GM12878 (cell line): ENCODE results near the gene ZC3H12D. TPM values are rescaled to one million over a fixed set of nuclear protein-coding genes. Genes with fewer than 3 reads are reported as not detected.

Experiments
- ATAC-seq: fragments of 200-7000 bp; cut with Tn5 transposase; 3 replicates; pipeline ENCODE4 v1.9.1; 2020; ENCODE audit warnings: mild to moderate bottlenecking, moderate library complexity
- BruUV-seq: library from RNA; stranded (reverse); fragments of 400-500 nt; replicated peaks from 2 replicates; lab custom pipeline; 2021; lab: Mats Ljungman, UMichigan
- CTCF ChIA-PET: fragments of 300-600 bp; sonication (Branson Sonifier 250); formaldehyde crosslinking; extraction: SDS; loops from one replicate; lab custom pipeline; 2021; ENCODE audit warnings: inconsistent platforms; lab: Yijun Ruan, JAX
- POLR2A ChIA-PET: fragments of 350-600 bp; formaldehyde crosslinking; extraction: SDS; loops from one replicate; lab custom pipeline; 2021; ENCODE audit warnings: inconsistent platforms; lab: Charles Lee
- RAD21 ChIA-PET: fragments of 300-600 bp; sonication (Branson Sonifier 250); formaldehyde crosslinking; loops from one replicate; lab custom pipeline; 2023; ENCODE audit warnings: antibody characterized with exemption; ENCODE audit not compliant: unreplicated experiment; lab: Charles Lee
- SMC1A ChIA-PET: fragments of 300-600 bp; sonication (Branson Sonifier 250); formaldehyde crosslinking; loops from one replicate; lab custom pipeline; 2023; ENCODE audit not compliant: unreplicated experiment, uncharacterized antibody; lab: Charles Lee
- DNase-seq: peaks from one replicate; pipeline ENCODE4 v3.0.0-alpha.2; 2011; ENCODE audit warnings: low read depth, low spot score
- FAIRE-seq: peaks from 3 replicates; lab custom pipeline; 2011; peaks lifted over from hg19 to GRCh38; lab: Jason Lieb, UNC
- H2AFZ ChIP-seq: 2 replicates; pipeline ENCODE4 v1.6.0; 2011; ENCODE audit warnings: low read depth, low read length, control low read depth; ENCODE audit not compliant: control insufficient read depth
- H3K27ac ChIP-seq: 2 replicates; pipeline ENCODE4 v1.5.1; 2011; ENCODE audit warnings: control low read depth; ENCODE audit not compliant: control insufficient read depth, insufficient read depth
- H3K27me3 ChIP-seq, 2 experiments: replicated peaks in 1 of 2; 2 replicates each; pipeline versions ENCODE4 v1.6.0 to v1.6.1; 2011; ENCODE audit warnings: low read length in 1 of 2; ENCODE audit not compliant: control insufficient read depth in 2 of 2, insufficient read depth in 2 of 2
- H3K36me3 ChIP-seq, 2 experiments: 2 replicates each; pipeline ENCODE4 v1.5.1; 2011; ENCODE audit warnings: low read length in 1 of 2; ENCODE audit not compliant: control insufficient read depth in 2 of 2, insufficient read depth in 2 of 2
- H3K4me1 ChIP-seq: 2 replicates; pipeline ENCODE4 v1.6.1; 2011; ENCODE audit warnings: mild to moderate bottlenecking, low read length, moderate library complexity, mixed read lengths; ENCODE audit not compliant: control insufficient read depth, insufficient read depth
- H3K4me2 ChIP-seq: 2 replicates; pipeline ENCODE4 v1.6.0; 2011; ENCODE audit warnings: control low read depth; ENCODE audit not compliant: control insufficient read depth, insufficient read depth
- H3K4me3 ChIP-seq: fragments of 200-600 bp; sonication (generic); 2 replicates; pipeline ENCODE4 v1.5.1; 2016
- H3K79me2 ChIP-seq: 2 replicates; pipeline ENCODE4 v1.6.0; 2011; ENCODE audit warnings: low read length; ENCODE audit not compliant: control insufficient read depth, insufficient read depth
- H3K9ac ChIP-seq: 2 replicates; pipeline ENCODE4 v1.8.0; 2011; ENCODE audit warnings: low read length, control low read depth, mixed read lengths; ENCODE audit not compliant: control insufficient read depth, insufficient read depth
- H3K9me3 ChIP-seq: replicated peaks from 3 replicates; pipeline ENCODE4 v1.5.1; 2011; ENCODE audit warnings: mild to moderate bottlenecking, low read length; ENCODE audit not compliant: control insufficient read depth, insufficient read depth
- H4K20me1 ChIP-seq: 2 replicates; pipeline ENCODE4 v1.6.0; 2011; ENCODE audit not compliant: control insufficient read depth, insufficient read depth
- CREM ChIP-seq: IDR thresholded peaks from 2 replicates; pipeline ENCODE4 v1.6.1; 2014; ENCODE audit warnings: antibody characterized with exemption, low read depth
- MTA2 ChIP-seq: fragments of 450-650 bp; IDR thresholded peaks from 2 replicates; pipeline ENCODE4 v1.6.1; 2016; ENCODE audit warnings: low read depth, mild to moderate bottlenecking, moderate library complexity
- MYB ChIP-seq: fragments of 150-350 bp; IDR thresholded peaks from 2 replicates; pipeline ENCODE4 v1.6.1; 2014; ENCODE audit warnings: mild to moderate bottlenecking, low read depth, low read length, borderline replicate concordance
- MYC ChIP-seq: IDR thresholded peaks from 2 replicates; pipeline ENCODE4 v1.6.1; 2011; ENCODE audit warnings: mild to moderate bottlenecking, low read length, moderate library complexity, inconsistent platforms; ENCODE audit not compliant: insufficient read depth, insufficient replicate concordance, insufficient read length, severe bottlenecking
- SIX5 ChIP-seq: IDR thresholded peaks from 2 replicates; pipeline ENCODE4 v1.6.1; 2011; ENCODE audit warnings: mild to moderate bottlenecking, low read depth, low read length, moderate library complexity; ENCODE audit not compliant: severe bottlenecking
- ZSCAN29 ChIP-seq: fragments of 450-650 bp; IDR thresholded peaks from 2 replicates; pipeline ENCODE4 v1.6.1; 2017; ENCODE audit warnings: mild to moderate bottlenecking, moderate library complexity
- WGBS: methylation state at CpG from one replicate; pipeline ENCODE4 v1.1.6; 2016; ENCODE audit warnings: low lambda C conversion rate; ENCODE audit not compliant: insufficient replicate concordance, insufficient coverage; ENCODE audit errors: missing lambda C conversion rate; 5-methylcytosine and 5-hydroxymethylcytosine counted together
- in situ Hi-C: fragments of 300-500 bp; cut with MboI; formaldehyde crosslinking; loops from 9 replicates; pipeline ENCODE4 v1.14.3; 2018; ENCODE audit warnings: mixed read lengths
- intact Hi-C: fragments of 100-400 bp; cut with micrococcal nuclease; formaldehyde crosslinking; loops from one replicate; pipeline ENCODE4 v1.14.2; 2022; ENCODE audit not compliant: unreplicated experiment
- polyA plus RNA-seq, 11 experiments: library from polyadenylated mRNA; depleted of rRNA in 4 of 11; unstranded in 6 of 11; stranded (reverse) in 5 of 11; fragments of >200 nt; fragmentation: Nextera tagmentation in 4 of 11; fragmentation: Illumina TruSeq in 1 of 11; extraction: Ambion mirVana in 4 of 11; extraction: Trizol in 1 of 11; gene quantifications; 1 replicate in 1 of 11; 2 replicates in 10 of 11; pipeline versions ENCODE4 v1.2.1 to v1.2.3, GENCODE V29; 2011 to 2016; ENCODE audit warnings: inconsistent platforms in 2 of 11, missing spikeins in 2 of 11, low read depth in 1 of 11
- total RNA-seq, 4 experiments: library from RNA; depleted of rRNA in 3 of 4; stranded (reverse); fragments of >200 nt in 3 of 4; fragmentation: Illumina TruSeq in 1 of 4; extraction: Trizol in 1 of 4; gene quantifications; 2 replicates each; pipeline versions ENCODE4 v1.2.1 to v1.2.3, GENCODE V29; 2013 to 2021
- TF ChIP-seq, protein P1 (sequence below): fragments of 450-650 bp; formaldehyde crosslinking; IDR thresholded peaks from 2 replicates; pipeline ENCODE4 v1.5.0; 2022; ENCODE audit warnings: mild to moderate bottlenecking, missing genetic modification characterization
- TF ChIP-seq, protein P2 (sequence below): fragments of 150-350 bp; IDR thresholded peaks from 2 replicates; pipeline ENCODE4 v1.6.1; 2014; ENCODE audit warnings: mild to moderate bottlenecking, low read depth, low read length
- TF ChIP-seq, protein P3 (sequence below): fragments of 150-350 bp; IDR thresholded peaks from 2 replicates; pipeline ENCODE4 v1.6.1; 2016; ENCODE audit warnings: low read depth, low read length
- TF ChIP-seq, protein P4 (sequence below): IDR thresholded peaks from 2 replicates; pipeline ENCODE4 v1.6.1; 2012; ENCODE audit warnings: low read depth, low read length, improper control_type of control experiment

ZC3H12D gene
- total and polyA plus RNA-seq, 10 of the 15 experiments (the other 5 are each of a cell fraction or from before 2014, with no cell fraction given) = 1.4 to 29.7 (median 8.8) TPM

DNA sequence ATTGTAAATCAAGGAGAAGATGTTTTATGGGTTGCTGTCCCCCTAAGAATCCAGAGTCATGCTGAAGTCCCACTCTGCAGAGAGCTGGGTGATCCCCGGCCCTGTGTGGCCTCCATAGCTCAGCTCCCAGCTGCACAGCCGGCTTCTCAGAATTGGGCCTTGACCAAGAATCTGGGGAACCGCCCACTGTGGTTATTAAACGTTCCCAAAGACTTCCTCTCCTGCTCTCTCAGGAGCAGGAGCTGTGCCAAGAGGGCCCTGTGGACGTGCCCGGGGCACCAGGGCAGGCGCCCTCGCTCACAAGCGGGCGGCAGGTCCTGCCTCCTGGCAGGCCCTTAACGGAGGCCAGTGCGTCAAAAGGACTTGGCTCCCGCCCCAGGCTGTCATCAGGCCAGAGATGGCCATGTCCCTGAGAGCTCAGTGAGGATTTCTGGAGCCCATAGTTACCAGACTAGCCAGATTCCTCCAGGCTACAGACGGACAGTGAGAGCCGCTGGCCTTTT lies 30.4 kb downstream of the ZC3H12D start (continued):
- TF ChIP-seq, protein P1, sequence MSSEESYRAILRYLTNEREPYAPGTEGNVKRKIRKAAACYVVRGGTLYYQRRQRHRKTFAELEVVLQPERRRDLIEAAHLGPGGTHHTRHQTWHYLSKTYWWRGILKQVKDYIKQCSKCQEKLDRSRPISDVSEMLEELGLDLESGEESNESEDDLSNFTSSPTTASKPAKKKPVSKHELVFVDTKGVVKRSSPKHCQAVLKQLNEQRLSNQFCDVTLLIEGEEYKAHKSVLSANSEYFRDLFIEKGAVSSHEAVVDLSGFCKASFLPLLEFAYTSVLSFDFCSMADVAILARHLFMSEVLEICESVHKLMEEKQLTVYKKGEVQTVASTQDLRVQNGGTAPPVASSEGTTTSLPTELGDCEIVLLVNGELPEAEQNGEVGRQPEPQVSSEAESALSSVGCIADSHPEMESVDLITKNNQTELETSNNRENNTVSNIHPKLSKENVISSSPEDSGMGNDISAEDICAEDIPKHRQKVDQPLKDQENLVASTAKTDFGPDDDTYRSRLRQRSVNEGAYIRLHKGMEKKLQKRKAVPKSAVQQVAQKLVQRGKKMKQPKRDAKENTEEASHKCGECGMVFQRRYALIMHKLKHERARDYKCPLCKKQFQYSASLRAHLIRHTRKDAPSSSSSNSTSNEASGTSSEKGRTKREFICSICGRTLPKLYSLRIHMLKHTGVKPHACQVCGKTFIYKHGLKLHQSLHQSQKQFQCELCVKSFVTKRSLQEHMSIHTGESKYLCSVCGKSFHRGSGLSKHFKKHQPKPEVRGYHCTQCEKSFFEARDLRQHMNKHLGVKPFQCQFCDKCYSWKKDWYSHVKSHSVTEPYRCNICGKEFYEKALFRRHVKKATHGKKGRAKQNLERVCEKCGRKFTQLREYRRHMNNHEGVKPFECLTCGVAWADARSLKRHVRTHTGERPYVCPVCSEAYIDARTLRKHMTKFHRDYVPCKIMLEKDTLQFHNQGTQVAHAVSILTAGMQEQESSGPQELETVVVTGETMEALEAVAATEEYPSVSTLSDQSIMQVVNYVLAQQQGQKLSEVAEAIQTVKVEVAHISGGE (CRISPR knock-in tag) = no peak
- no peak for TF ChIP-seq ZSCAN29
- TF ChIP-seq, protein P2, sequence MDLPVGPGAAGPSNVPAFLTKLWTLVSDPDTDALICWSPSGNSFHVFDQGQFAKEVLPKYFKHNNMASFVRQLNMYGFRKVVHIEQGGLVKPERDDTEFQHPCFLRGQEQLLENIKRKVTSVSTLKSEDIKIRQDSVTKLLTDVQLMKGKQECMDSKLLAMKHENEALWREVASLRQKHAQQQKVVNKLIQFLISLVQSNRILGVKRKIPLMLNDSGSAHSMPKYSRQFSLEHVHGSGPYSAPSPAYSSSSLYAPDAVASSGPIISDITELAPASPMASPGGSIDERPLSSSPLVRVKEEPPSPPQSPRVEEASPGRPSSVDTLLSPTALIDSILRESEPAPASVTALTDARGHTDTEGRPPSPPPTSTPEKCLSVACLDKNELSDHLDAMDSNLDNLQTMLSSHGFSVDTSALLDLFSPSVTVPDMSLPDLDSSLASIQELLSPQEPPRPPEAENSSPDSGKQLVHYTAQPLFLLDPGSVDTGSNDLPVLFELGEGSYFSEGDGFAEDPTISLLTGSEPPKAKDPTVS = no peak
- TF ChIP-seq CREM = no peak
- TF ChIP-seq MTA2 = no peak

DNA sequence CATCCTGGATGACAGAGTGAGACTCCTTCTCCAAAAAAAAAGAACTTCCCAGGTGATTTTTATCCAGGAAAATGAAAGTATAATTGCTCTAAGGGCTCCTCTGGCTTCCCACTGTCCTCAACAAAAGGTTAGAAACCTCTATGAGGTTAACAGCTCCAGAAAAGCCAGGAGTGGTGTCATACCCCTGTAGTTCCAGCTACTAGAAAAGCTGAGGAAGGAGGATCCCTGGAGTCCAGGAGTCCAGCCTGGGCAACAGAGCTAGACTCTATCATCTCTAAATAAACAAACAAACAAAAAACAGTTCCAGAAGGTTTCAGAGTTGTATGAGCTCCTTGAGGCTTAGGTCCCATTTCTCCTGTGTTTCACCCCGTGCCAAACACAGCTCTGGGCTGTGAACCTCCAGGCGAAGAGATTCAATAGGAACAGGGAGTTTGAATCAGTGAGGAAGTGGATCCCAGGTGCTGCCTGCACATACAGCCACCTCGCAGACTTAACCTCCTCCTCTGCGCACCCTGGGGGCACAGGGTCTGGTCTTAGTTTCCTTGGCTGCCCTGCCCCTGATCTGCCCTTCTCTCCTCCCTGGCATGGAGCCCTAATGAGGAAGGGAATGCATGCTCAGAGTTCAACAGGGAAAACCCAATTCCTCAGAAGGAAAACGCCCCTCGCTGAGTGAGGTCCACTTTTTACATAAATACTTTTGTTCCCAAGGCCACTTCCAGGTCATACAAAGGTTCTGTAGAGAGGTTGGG lies 31.0 kb downstream of the ZC3H12D start:
- Histone ChIP-seq H3K4me2 (no peak overlapping the region), H4K20me1 (no peaks in the 10 kb centered on the region), H2AFZ (no peak overlapping the region), H3K9me3 (no peaks in the 10 kb centered on the region; the same call in 2 of the 3 replicates), H3K9ac (no peak overlapping the region), H3K4me1 (no peaks in the 10 kb centered on the region), H3K4me3 (no peak overlapping the region), H3K36me3 (peaks cover 11 to 27% of the 10 kb centered on the region in 2 experiments; a peak in 3 of 4 replicates), H3K79me2 (no peaks in the 10 kb centered on the region), H3K27ac (no peak overlapping the region), H3K27me3 (no peaks in the 10 kb centered on the region)
- CTCF ChIA-PET = interaction anchor here (1.1 to 2.1 kb wide), 2 partner anchors 13 to 64 kb away, joined by 4 to 6 read pairs; no protein-coding TSS in a partner anchor
- intact Hi-C loops = no loop called here
- ATAC-seq (no peak), FAIRE-seq (no peak), DNase-seq (no peak)
- 96% methylated on average over 6 of the region's 6 CpGs for WGBS
- no TSS peak for BruUV-seq
- POLR2A ChIA-PET = interaction anchor here (0.6 to 0.8 kb wide), 4 partner anchors 13 to 336 kb away, joined by 3 to 6 read pairs (median 4); no protein-coding TSS in a partner anchor
- in situ Hi-C loops = no loop called here
- SMC1A ChIA-PET = interaction anchor here (1.4 to 2.3 kb wide), 3 partner anchors 20 to 64 kb away, joined by 3 to 6 read pairs (median 4); no protein-coding TSS in a partner anchor
- RAD21 ChIA-PET = interaction anchor here (1.5 kb wide), 1 partner anchor 63 kb away, joined by 5 read pairs; no protein-coding TSS in a partner anchor
- TF ChIP-seq MYB (no peak), MYC (no peak), SIX5 (no peak)
- TF ChIP-seq, protein P3, sequence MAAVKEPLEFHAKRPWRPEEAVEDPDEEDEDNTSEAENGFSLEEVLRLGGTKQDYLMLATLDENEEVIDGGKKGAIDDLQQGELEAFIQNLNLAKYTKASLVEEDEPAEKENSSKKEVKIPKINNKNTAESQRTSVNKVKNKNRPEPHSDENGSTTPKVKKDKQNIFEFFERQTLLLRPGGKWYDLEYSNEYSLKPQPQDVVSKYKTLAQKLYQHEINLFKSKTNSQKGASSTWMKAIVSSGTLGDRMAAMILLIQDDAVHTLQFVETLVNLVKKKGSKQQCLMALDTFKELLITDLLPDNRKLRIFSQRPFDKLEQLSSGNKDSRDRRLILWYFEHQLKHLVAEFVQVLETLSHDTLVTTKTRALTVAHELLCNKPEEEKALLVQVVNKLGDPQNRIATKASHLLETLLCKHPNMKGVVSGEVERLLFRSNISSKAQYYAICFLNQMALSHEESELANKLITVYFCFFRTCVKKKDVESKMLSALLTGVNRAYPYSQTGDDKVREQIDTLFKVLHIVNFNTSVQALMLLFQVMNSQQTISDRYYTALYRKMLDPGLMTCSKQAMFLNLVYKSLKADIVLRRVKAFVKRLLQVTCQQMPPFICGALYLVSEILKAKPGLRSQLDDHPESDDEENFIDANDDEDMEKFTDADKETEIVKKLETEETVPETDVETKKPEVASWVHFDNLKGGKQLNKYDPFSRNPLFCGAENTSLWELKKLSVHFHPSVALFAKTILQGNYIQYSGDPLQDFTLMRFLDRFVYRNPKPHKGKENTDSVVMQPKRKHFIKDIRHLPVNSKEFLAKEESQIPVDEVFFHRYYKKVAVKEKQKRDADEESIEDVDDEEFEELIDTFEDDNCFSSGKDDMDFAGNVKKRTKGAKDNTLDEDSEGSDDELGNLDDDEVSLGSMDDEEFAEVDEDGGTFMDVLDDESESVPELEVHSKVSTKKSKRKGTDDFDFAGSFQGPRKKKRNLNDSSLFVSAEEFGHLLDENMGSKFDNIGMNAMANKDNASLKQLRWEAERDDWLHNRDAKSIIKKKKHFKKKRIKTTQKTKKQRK = no peak
- TF ChIP-seq, protein P4, sequence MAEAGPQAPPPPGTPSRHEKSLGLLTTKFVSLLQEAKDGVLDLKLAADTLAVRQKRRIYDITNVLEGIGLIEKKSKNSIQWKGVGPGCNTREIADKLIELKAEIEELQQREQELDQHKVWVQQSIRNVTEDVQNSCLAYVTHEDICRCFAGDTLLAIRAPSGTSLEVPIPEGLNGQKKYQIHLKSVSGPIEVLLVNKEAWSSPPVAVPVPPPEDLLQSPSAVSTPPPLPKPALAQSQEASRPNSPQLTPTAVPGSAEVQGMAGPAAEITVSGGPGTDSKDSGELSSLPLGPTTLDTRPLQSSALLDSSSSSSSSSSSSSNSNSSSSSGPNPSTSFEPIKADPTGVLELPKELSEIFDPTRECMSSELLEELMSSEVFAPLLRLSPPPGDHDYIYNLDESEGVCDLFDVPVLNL = no peak
